ENCODE results near the gene ZNG1F.
"Not testable (repeated sequence)": the region's sequence is repeated elsewhere in the genome, so short reads cannot be mapped to it uniquely, and the experiment has no call there.

DNA sequence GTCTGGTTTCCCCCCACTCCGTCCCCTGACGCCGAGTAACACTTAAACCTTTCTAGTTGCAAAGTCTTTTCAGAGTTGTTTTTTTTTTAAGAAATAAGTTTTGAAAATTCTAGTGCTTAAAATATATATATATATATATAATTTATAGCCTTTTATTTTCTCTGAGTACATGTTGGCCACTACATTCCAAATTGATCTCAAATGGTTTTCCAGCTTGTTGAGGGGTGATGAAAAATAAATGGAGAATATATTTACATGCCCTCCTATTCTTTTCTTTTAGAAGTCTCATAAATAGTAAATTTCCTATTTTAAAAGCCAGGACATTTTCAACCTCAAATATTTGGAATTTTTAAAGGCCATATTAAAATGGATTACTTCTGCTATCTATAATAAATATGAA is 63.2 kb downstream of the ZNG1F start:
- TF ChIP-seq, protein P1, sequence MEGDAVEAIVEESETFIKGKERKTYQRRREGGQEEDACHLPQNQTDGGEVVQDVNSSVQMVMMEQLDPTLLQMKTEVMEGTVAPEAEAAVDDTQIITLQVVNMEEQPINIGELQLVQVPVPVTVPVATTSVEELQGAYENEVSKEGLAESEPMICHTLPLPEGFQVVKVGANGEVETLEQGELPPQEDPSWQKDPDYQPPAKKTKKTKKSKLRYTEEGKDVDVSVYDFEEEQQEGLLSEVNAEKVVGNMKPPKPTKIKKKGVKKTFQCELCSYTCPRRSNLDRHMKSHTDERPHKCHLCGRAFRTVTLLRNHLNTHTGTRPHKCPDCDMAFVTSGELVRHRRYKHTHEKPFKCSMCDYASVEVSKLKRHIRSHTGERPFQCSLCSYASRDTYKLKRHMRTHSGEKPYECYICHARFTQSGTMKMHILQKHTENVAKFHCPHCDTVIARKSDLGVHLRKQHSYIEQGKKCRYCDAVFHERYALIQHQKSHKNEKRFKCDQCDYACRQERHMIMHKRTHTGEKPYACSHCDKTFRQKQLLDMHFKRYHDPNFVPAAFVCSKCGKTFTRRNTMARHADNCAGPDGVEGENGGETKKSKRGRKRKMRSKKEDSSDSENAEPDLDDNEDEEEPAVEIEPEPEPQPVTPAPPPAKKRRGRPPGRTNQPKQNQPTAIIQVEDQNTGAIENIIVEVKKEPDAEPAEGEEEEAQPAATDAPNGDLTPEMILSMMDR (IDR thresholded peaks at IDR 0.05; ENCODE audit: low read depth, low read length) = not testable (repeated sequence)
- not testable (repeated sequence) for TF ChIP-seq EZH2phosphoT487 (IDR thresholded peaks at IDR 0.05; ENCODE audit: low read depth)
